BE2C (cell line): ENCODE measurements around the gene PMFBP1.

Experiments
- DNase-seq: peaks from one replicate; pipeline ENCODE4 v3.0.0-alpha.2; 2020
- H3K27me3 ChIP-seq: fragments of 250-450 bp; sonication (Bioruptor Pico); 2 replicates; pipeline ENCODE4 v1.5.1; 2020; ENCODE audit warnings: mild to moderate bottlenecking
- H3K36me3 ChIP-seq: fragments of 250-450 bp; sonication (Bioruptor Pico); 2 replicates; pipeline ENCODE4 v1.5.1; 2020; ENCODE audit warnings: mild to moderate bottlenecking
- H3K4me1 ChIP-seq: fragments of 250-450 bp; sonication (Bioruptor Pico); 2 replicates; pipeline ENCODE4 v1.5.1; 2020
- H3K4me3 ChIP-seq: 2 replicates; pipeline ENCODE4 v1.5.1; 2011; ENCODE audit warnings: low read depth, low read length
- H3K9me3 ChIP-seq: fragments of 250-450 bp; sonication (Bioruptor Pico); 2 replicates; pipeline ENCODE4 v1.5.1; 2020
- TF ChIP-seq, protein P1 (sequence below): IDR thresholded peaks from 2 replicates; pipeline ENCODE4 v1.5.1; 2012; ENCODE audit warnings: mild to moderate bottlenecking, low read depth, low read length

PMFBP1 gene

DNA sequence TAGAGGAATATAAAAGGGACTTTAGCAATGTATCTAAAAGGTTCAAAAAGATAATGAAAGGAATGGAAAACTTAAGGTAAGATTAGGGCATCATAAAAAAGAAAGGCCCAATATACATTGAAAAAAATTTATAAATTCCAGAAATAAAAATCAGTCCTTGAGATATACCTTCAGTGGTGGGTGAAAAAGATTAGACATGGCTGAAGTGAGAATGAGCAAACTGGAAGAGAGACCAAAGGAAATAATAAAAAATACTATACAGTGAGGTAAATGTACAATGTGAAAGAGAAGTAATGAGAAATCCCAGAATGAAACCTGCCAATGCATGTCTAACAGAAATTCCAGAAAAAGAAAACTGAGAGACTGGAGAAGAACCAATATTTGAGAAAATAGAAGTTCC lies 42.9 kb upstream of the PMFBP1 start:
- TF ChIP-seq, protein P1, sequence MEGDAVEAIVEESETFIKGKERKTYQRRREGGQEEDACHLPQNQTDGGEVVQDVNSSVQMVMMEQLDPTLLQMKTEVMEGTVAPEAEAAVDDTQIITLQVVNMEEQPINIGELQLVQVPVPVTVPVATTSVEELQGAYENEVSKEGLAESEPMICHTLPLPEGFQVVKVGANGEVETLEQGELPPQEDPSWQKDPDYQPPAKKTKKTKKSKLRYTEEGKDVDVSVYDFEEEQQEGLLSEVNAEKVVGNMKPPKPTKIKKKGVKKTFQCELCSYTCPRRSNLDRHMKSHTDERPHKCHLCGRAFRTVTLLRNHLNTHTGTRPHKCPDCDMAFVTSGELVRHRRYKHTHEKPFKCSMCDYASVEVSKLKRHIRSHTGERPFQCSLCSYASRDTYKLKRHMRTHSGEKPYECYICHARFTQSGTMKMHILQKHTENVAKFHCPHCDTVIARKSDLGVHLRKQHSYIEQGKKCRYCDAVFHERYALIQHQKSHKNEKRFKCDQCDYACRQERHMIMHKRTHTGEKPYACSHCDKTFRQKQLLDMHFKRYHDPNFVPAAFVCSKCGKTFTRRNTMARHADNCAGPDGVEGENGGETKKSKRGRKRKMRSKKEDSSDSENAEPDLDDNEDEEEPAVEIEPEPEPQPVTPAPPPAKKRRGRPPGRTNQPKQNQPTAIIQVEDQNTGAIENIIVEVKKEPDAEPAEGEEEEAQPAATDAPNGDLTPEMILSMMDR = no peak
- Histone ChIP-seq H3K4me3 (no peak overlapping the region), H3K36me3 (no peaks in the 10 kb centered on the region), H3K9me3 (no peaks in the 10 kb centered on the region; the same call in 1 of the 2 replicates), H3K4me1 (peaks cover 16% of the 10 kb centered on the region), H3K27me3 (no peaks in the 10 kb centered on the region)
- DNase-seq = no peak

DNA sequence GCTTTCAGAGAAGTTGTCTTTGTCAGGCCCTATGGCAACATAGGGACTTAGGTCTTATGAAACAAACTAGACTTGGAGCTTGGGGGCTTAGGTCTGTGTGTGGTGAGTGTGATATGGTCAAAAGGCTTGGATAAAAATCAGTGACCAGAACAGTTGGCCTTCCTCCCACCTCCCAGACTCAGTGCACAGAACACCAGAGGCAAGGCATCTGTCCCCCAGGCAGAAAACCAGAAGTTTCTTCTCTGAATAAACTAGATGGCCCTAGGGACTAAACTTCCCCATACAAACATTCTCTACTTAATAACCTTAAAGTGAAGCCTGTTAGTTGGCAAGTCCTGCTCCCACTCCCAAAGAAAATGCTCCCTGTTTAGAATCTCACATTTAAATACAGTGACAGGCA lies 39.2 kb upstream of the PMFBP1 start:
- peak; percentile 67 for DNase-seq

DNA sequence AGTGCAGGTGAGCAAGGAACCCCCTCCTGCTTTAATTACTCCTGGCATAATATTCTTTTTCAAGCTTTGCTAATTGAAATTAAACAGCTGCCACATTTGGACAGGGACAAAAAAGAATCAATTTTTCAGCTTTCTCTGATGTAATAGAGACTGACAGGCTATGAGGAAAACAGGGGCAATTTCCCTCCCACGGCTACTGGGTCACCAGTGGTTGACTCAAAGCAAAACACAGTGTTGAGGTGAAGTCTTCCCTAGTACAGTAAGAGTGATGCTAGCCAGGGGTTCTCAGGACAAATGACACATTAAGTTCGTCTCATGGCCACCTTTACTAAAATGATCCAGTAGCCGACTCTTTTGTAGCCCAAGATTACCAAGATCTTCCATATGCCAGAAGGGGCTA lies 38.6 kb upstream of the PMFBP1 start:
- peaks cover 19% of the 10 kb centered on the region for H3K4me1 ChIP-seq

More for the DNA sequence above, 39.2 kb upstream of the PMFBP1 start:
- H3K27me3 ChIP-seq = no peaks in the 10 kb centered on the region
- no peaks in the 10 kb centered on the region for H3K36me3 ChIP-seq
- peaks cover 19% of the 10 kb centered on the region for H3K4me1 ChIP-seq
- no peaks in the 10 kb centered on the region; the same call in 1 of the 2 replicates for H3K9me3 ChIP-seq
- TF ChIP-seq, protein P1 = no peak
- H3K4me3 ChIP-seq = no peak overlapping the region

DNA sequence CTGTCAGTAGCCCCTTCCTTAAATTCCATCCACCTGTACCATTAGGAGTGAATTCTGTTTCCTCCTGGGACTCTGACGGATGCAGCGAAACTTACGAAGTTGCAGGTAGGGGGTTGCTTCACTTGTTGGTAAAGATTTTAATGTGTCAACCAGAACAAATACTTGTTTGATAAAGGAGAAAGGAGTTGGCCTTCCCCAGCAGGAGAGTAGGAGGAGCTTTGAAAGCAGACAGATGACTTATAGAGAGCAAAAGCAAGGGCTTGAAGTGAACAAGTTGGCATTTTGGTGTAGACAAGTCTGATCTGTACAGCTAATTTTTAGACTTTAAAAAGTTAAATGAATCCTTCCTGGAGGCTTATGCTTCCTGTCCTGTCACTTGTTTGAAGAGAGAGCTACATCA lies 38.1 kb upstream of the PMFBP1 start:
- no peak overlapping the region for H3K4me3 ChIP-seq
- peaks cover 19% of the 10 kb centered on the region for H3K4me1 ChIP-seq
- no peaks in the 10 kb centered on the region for H3K27me3 ChIP-seq
- no peaks in the 10 kb centered on the region for H3K36me3 ChIP-seq
- H3K9me3 ChIP-seq = no peaks in the 10 kb centered on the region; the same call in 1 of the 2 replicates
- TF ChIP-seq, protein P1 = no peak
- no peak for DNase-seq

More for the DNA sequence above, 38.6 kb upstream of the PMFBP1 start:
- Histone ChIP-seq H3K36me3 (no peaks in the 10 kb centered on the region), H3K9me3 (no peaks in the 10 kb centered on the region; the same call in 1 of the 2 replicates), H3K27me3 (no peaks in the 10 kb centered on the region), H3K4me3 (no peak overlapping the region)
- TF ChIP-seq, protein P1 = no peak
- no peak for DNase-seq

DNA sequence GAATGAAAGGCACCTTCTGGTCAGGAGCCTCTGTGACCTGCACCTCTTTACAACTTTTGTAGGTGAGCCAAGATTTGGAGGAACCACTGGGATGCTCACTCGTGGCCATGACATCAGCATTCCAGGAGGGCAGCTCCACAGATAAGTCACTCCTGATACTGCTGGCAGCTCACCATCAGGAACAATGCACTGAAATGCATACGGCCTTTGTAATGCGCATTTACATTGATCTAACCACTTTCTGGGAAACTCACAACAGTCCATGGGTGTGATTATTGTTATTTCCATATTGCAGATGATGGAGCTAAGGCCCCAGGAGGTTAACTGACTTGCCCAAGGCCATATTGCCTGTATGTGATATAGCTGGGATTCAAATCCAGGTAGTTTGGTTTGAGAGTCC lies 34.3 kb upstream of the PMFBP1 start:
- no peaks in the 10 kb centered on the region for H3K36me3 ChIP-seq
- no peaks in the 10 kb centered on the region for H3K27me3 ChIP-seq
- DNase-seq = no peak
- H3K9me3 ChIP-seq = no peaks in the 10 kb centered on the region; the same call in 1 of the 2 replicates
- peaks cover 18% of the 10 kb centered on the region for H3K4me1 ChIP-seq
- TF ChIP-seq, protein P1 = no peak
- no peak overlapping the region for H3K4me3 ChIP-seq

DNA sequence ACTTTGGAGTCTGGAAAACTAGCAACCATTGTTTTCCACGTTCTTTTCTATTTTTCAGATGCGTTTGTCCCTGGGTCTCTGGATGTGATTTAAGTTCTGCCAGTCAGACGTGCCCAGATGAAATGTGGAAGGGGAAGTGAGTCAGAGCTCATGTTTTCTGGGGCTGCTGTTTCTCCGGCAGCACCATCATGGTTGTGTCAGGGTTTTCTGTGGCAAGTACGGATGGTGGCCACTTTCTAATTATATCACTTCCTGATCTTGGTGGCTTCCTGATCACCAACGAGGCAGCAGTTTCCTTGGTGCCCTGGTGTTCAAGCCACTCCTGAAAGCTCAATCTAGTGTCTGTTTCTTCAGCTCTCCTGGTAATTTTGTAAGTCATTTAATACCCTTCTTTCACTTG lies 31.4 kb upstream of the PMFBP1 start:
- no peak overlapping the region for H3K4me3 ChIP-seq
- H3K27me3 ChIP-seq = no peaks in the 10 kb centered on the region
- TF ChIP-seq, protein P1 = no peak
- H3K9me3 ChIP-seq = no peaks in the 10 kb centered on the region; the same call in 1 of the 2 replicates
- H3K4me1 ChIP-seq = peaks cover 21% of the 10 kb centered on the region
- no peaks in the 10 kb centered on the region for H3K36me3 ChIP-seq
- DNase-seq = no peak
